ENCODE data around the gene TXNRD1. TPM values are rescaled to one million over a fixed set of nuclear protein-coding genes. Genes with fewer than 3 reads are reported as not detected.

TXNRD1 gene
- total RNA-seq, 4 donors from 2014 or later, result 111 to 140 (median 128) TPM

- no peak for DNase-seq (ENCODE audit: low spot score in 2 of 2)
- Histone ChIP-seq H3K4me3 (no peak overlapping the region), H3K36me3 (no peaks in the 10 kb centered on the region), H3K4me1 (peaks cover 0 to 37% (median 4%) of the 10 kb centered on the region in 4 donors), H3K27ac (peak overlapping the region in 2 of 4 donors; percentile 51 to 87), H3K27me3 (no peaks in the 10 kb centered on the region), H3K9me3 (no peaks in the 10 kb centered on the region)
- peak in 1 of 2 donors; percentile 38 for TF ChIP-seq EP300 (IDR thresholded peaks at IDR 0.05)
- no peak for TF ChIP-seq CTCF (IDR thresholded peaks at IDR 0.05)
- 33 to 36% methylated on average over 2 of the region's 2 CpGs for WGBS, 2 donors
These were observed 38.3 kb upstream of the TXNRD1 start for GRCh38 chr12:104177336-104177662.

GRCh38 chr12:104177663-104178501 lies 37.7 kb upstream of the TXNRD1 start:
- Histone ChIP-seq H3K4me3 (no peak overlapping the region), H3K9me3 (peaks cover 0 to 3% (median 0%) of the 10 kb centered on the region in 4 donors), H3K27ac (peak overlapping the region; percentile 49 to 87 (median 63)), H3K4me1 (peaks cover 0 to 41% (median 4%) of the 10 kb centered on the region in 4 donors), H3K27me3 (no peaks in the 10 kb centered on the region), H3K36me3 (no peaks in the 10 kb centered on the region)
- peak; percentile 66 to 82 for DNase-seq (ENCODE audit: low spot score in 2 of 2)
- 51 to 53% methylated on average over 7 to 8 of the region's 8 CpGs for WGBS, 2 donors
- peak in 1 of 2 donors; percentile 93 for TF ChIP-seq EP300 (IDR thresholded peaks at IDR 0.05)
- peak in 1 of 5 experiments; percentile 6 for TF ChIP-seq CTCF (IDR thresholded peaks at IDR 0.05)
- no peak for TF ChIP-seq POLR2A (IDR thresholded peaks at IDR 0.05)

GRCh38 chr12:104180374-104180773 lies 35.2 kb upstream of the TXNRD1 start:
- H3K9me3 ChIP-seq, result peaks cover 0 to 17% (median 1%) of the 10 kb centered on the region in 4 donors
- WGBS, 2 donors, result 77 to 81% methylated on average over 5 of the region's 5 CpGs
- H3K27ac ChIP-seq, result peak overlapping the region in 1 of 4 donors; percentile 30
- no peaks in the 10 kb centered on the region for H3K36me3 ChIP-seq
- H3K27me3 ChIP-seq, result no peaks in the 10 kb centered on the region
- DNase-seq (ENCODE audit: low spot score in 2 of 2), result no peak
- no peak overlapping the region for H3K4me3 ChIP-seq
- TF ChIP-seq CTCF (IDR thresholded peaks at IDR 0.05) (no peak), POLR2A (IDR thresholded peaks at IDR 0.05) (no peak), EP300 (IDR thresholded peaks at IDR 0.05) (no peak)
- peaks cover 0 to 41% (median 4%) of the 10 kb centered on the region in 4 donors for H3K4me1 ChIP-seq

GRCh38 chr12:104181313-104181712 lies 34.3 kb upstream of the TXNRD1 start:
- H3K27ac ChIP-seq, result peak overlapping the region in 2 of 4 donors; percentile 38 to 69
- TF ChIP-seq POLR2A (IDR thresholded peaks at IDR 0.05) (no peak), EP300 (IDR thresholded peaks at IDR 0.05) (no peak), CTCF (IDR thresholded peaks at IDR 0.05) (no peak)
- no peaks in the 10 kb centered on the region for H3K36me3 ChIP-seq
- peaks cover 0 to 17% (median 1%) of the 10 kb centered on the region in 4 donors for H3K9me3 ChIP-seq
- H3K4me1 ChIP-seq, result peaks cover 0 to 41% (median 4%) of the 10 kb centered on the region in 4 donors
- no peak overlapping the region for H3K4me3 ChIP-seq
- no peak for DNase-seq (ENCODE audit: low spot score in 2 of 2)
- WGBS, 2 donors, result 28 to 34% methylated on average over 4 of the region's 4 CpGs
- H3K27me3 ChIP-seq, result no peaks in the 10 kb centered on the region

GRCh38 chr12:104182144-104182543 lies 33.4 kb upstream of the TXNRD1 start:
- Histone ChIP-seq H3K36me3 (no peaks in the 10 kb centered on the region), H3K4me1 (peaks cover 0 to 41% (median 4%) of the 10 kb centered on the region in 4 donors), H3K27ac (peak overlapping the region in 3 of 4 donors; percentile 37 to 69 (median 38)), H3K27me3 (no peaks in the 10 kb centered on the region), H3K4me3 (no peak overlapping the region), H3K9me3 (peaks cover 0 to 17% (median 1%) of the 10 kb centered on the region in 4 donors)
- TF ChIP-seq POLR2A (IDR thresholded peaks at IDR 0.05) (no peak), EP300 (IDR thresholded peaks at IDR 0.05) (peak in 1 of 2 donors; percentile 85)
- DNase-seq (ENCODE audit: low spot score in 2 of 2), result peak; percentile 63 to 82
- 52 to 72% methylated on average over 4 of the region's 4 CpGs for WGBS, 2 donors
